K562 (cell line): ENCODE measurements around the gene APOB.

Experiments used
- BHLHE40 ChIP-seq: IDR thresholded peaks from 2 replicates; pipeline ENCODE4 v1.6.1; 2011; ENCODE audit warnings: low read length, improper control_type of control experiment
- CBFA2T2 ChIP-seq: fragments of 450-650 bp; conservative IDR thresholded peaks from 2 replicates; pipeline ENCODE4 v1.6.1; 2017; ENCODE audit warnings: mild to moderate bottlenecking
- MXI1 ChIP-seq: IDR thresholded peaks from 2 replicates; pipeline ENCODE4 v1.6.1; 2011; ENCODE audit warnings: low read depth, mild to moderate bottlenecking, improper control_type of control experiment, low read length
- MYBL2 ChIP-seq, 2 experiments: fragments of 450-650 bp in 1 of 2; sonication (generic) in 1 of 2; formaldehyde crosslinking in 1 of 2; IDR thresholded peaks; 2 replicates each; pipeline versions ENCODE4 v1.6.1 to v1.8.1; 2017 to 2022; ENCODE audit warnings: borderline replicate concordance in 1 of 2, inconsistent platforms in 1 of 2, low read depth in 1 of 2, mild to moderate bottlenecking in 1 of 2, missing genetic modification reagents in 1 of 2, moderate library complexity in 1 of 2
- SMARCA5 ChIP-seq: fragments of 450-650 bp; IDR thresholded peaks from 2 replicates; pipeline ENCODE4 v1.6.1; 2016
- SP1 ChIP-seq: sonication (generic); formaldehyde crosslinking; IDR thresholded peaks from 2 replicates; pipeline ENCODE4 v1.8.1; 2022; ENCODE audit warnings: mild to moderate bottlenecking, missing genetic modification reagents
- TAF1 ChIP-seq: IDR thresholded peaks from 2 replicates; pipeline ENCODE4 v1.6.1; 2011; ENCODE audit warnings: mild to moderate bottlenecking, low read length, moderate library complexity; ENCODE audit not compliant: insufficient read depth, control insufficient read depth, severe bottlenecking; ENCODE audit errors: extremely low read depth
- TCF7 ChIP-seq: sonication (generic); IDR thresholded peaks from 2 replicates; pipeline ENCODE4 v1.6.1; 2016; ENCODE audit warnings: antibody characterized with exemption, borderline replicate concordance
- ZNF134 ChIP-seq: fragments of 250-450 bp; sonication (Bioruptor Pico); conservative IDR thresholded peaks from 2 replicates; pipeline ENCODE4 v1.4.0; 2020
- ZNF140 ChIP-seq: fragments of 250-450 bp; sonication (Bioruptor Pico); IDR thresholded peaks from 2 replicates; pipeline ENCODE4 v1.8.0; 2021; ENCODE audit warnings: moderate library complexity, mild to moderate bottlenecking, inconsistent platforms
- TF ChIP-seq, protein P1 (sequence below): fragments of 450-650 bp; formaldehyde crosslinking; IDR thresholded peaks from 2 replicates; pipeline ENCODE4 v1.4.0; 2020; ENCODE audit warnings: mild to moderate bottlenecking, moderate library complexity
- TF ChIP-seq, protein P2 (sequence below), 3 experiments: IDR thresholded peaks in 2 of 3; conservative IDR thresholded peaks in 1 of 3; 2 replicates each; pipeline ENCODE4 v1.5.1; 2011 to 2012; ENCODE audit warnings: low read length in 3 of 3, mild to moderate bottlenecking in 3 of 3, control low read depth in 2 of 3, improper control_type of control experiment in 1 of 3, inconsistent platforms in 1 of 3, low read depth in 1 of 3, mixed read lengths in 1 of 3, moderate library complexity in 1 of 3; ENCODE audit not compliant: insufficient read depth in 2 of 3

DNA sequence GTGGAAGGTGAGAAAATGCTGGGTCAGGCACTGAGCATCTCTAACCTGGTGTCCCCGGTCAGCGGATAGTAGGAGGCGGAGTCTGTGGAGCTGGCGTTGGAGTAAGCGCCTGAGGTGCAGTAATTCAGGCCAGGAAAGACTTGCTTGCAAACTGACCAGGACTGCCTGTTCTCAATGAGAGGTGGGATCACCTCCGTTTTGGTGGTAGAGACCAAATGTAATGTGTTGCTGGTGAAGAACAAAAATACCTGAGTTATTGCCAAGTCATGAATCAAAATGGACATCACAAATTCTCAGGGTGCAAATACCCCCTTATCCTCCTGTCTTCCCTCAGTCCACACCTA lies 24.2 kb downstream of the APOB start:
- TF ChIP-seq CBFA2T2 = no peak
- TF ChIP-seq SMARCA5 = no peak
- TF ChIP-seq, protein P1, sequence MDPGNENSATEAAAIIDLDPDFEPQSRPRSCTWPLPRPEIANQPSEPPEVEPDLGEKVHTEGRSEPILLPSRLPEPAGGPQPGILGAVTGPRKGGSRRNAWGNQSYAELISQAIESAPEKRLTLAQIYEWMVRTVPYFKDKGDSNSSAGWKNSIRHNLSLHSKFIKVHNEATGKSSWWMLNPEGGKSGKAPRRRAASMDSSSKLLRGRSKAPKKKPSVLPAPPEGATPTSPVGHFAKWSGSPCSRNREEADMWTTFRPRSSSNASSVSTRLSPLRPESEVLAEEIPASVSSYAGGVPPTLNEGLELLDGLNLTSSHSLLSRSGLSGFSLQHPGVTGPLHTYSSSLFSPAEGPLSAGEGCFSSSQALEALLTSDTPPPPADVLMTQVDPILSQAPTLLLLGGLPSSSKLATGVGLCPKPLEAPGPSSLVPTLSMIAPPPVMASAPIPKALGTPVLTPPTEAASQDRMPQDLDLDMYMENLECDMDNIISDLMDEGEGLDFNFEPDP (CRISPR knock-in tag) = no peak
- TF ChIP-seq MYBL2 (IDR thresholded peaks at IDR 0.05; ENCODE audit: low read depth) = no peak
- no peak for TF ChIP-seq MYBL2 (CRISPR knock-in tag; IDR thresholded peaks at IDR 0.05; ENCODE audit: borderline replicate concordance)
- no peak for TF ChIP-seq MXI1
- TF ChIP-seq, protein P2, sequence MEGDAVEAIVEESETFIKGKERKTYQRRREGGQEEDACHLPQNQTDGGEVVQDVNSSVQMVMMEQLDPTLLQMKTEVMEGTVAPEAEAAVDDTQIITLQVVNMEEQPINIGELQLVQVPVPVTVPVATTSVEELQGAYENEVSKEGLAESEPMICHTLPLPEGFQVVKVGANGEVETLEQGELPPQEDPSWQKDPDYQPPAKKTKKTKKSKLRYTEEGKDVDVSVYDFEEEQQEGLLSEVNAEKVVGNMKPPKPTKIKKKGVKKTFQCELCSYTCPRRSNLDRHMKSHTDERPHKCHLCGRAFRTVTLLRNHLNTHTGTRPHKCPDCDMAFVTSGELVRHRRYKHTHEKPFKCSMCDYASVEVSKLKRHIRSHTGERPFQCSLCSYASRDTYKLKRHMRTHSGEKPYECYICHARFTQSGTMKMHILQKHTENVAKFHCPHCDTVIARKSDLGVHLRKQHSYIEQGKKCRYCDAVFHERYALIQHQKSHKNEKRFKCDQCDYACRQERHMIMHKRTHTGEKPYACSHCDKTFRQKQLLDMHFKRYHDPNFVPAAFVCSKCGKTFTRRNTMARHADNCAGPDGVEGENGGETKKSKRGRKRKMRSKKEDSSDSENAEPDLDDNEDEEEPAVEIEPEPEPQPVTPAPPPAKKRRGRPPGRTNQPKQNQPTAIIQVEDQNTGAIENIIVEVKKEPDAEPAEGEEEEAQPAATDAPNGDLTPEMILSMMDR (IDR thresholded peaks at IDR 0.05 in 2 of 3, conservative IDR thresholded peaks at IDR 0.05 in 1 of 3; ENCODE audit: insufficient read depth in 2 of 3, low read depth in 1 of 3, low read length in 3 of 3) = no peak
- no peak for TF ChIP-seq SP1 (CRISPR knock-in tag)
- no peak for TF ChIP-seq TCF7
- TF ChIP-seq TAF1 = no peak
- TF ChIP-seq ZNF134 (CRISPR knock-in tag) = no peak
- TF ChIP-seq BHLHE40 = no peak
- TF ChIP-seq ZNF140 (CRISPR knock-in tag) = no peak
